DOHH2 (cell line): ENCODE measurements around the gene DLX4.

Experiments
- H3F3A ChIP-seq: fragments of 200-600 bp; sonication (generic), shearing (Covaris generic); 2 replicates; pipeline ENCODE4 v1.6.0; 2016; ENCODE audit warnings: antibody characterized with exemption, mild to moderate bottlenecking; ENCODE audit not compliant: control insufficient read depth, insufficient read depth
- H3K27ac ChIP-seq: fragments of 200-600 bp; sonication (generic); 2 replicates; pipeline ENCODE4 v1.5.1; 2014; ENCODE audit warnings: low read depth, mild to moderate bottlenecking, low read length, moderate library complexity
- H3K27me3 ChIP-seq: fragments of 200-600 bp; sonication (generic); 2 replicates; pipeline ENCODE4 v1.6.1; 2014; ENCODE audit warnings: mild to moderate bottlenecking, low read length, mixed read lengths; ENCODE audit not compliant: control insufficient read depth
- H3K36me3 ChIP-seq: fragments of 200-600 bp; sonication (generic); 2 replicates; pipeline ENCODE4 v1.6.1; 2014; ENCODE audit warnings: mild to moderate bottlenecking, low read length, moderate library complexity, mixed read lengths; ENCODE audit not compliant: control insufficient read depth
- H3K4me1 ChIP-seq: fragments of 200-600 bp; sonication (generic); 2 replicates; pipeline ENCODE4 v1.6.1; 2014; ENCODE audit warnings: mild to moderate bottlenecking, low read length, mixed read lengths; ENCODE audit not compliant: control insufficient read depth
- H3K4me2 ChIP-seq: fragments of 200-600 bp; sonication (generic); 2 replicates; pipeline ENCODE4 v1.6.0; 2014; ENCODE audit warnings: mild to moderate bottlenecking, low read length, moderate library complexity
- H3K4me3 ChIP-seq: fragments of 200-600 bp; sonication (generic); 2 replicates; pipeline ENCODE4 v1.5.1; 2014; ENCODE audit warnings: mild to moderate bottlenecking, low read length, mixed read lengths
- H3K79me2 ChIP-seq: fragments of 200-600 bp; sonication (generic); 2 replicates; pipeline ENCODE4 v1.6.1; 2014; ENCODE audit warnings: mild to moderate bottlenecking, low read length, mixed read lengths; ENCODE audit not compliant: control insufficient read depth
- H3K9me2 ChIP-seq: fragments of 200-600 bp; sonication (generic); replicated peaks from 2 replicates; pipeline ENCODE4 v1.6.1; 2014; ENCODE audit warnings: mild to moderate bottlenecking, low read length, mixed read lengths; ENCODE audit not compliant: control insufficient read depth
- H3K9me3 ChIP-seq: fragments of 200-600 bp; sonication (generic); 2 replicates; pipeline ENCODE4 v1.6.1; 2014; ENCODE audit warnings: antibody characterized with exemption, low read length, mixed read lengths; ENCODE audit not compliant: control insufficient read depth, insufficient read depth
- H4K20me1 ChIP-seq: fragments of 200-600 bp; sonication (generic); 2 replicates; pipeline ENCODE4 v1.6.0; 2014; ENCODE audit warnings: low read depth, mild to moderate bottlenecking, antibody characterized with exemption, low read length, moderate library complexity; ENCODE audit not compliant: control insufficient read depth, insufficient read depth
- CTCF ChIP-seq: fragments of 200-600 bp; sonication (generic); IDR thresholded peaks from one replicate; pipeline ENCODE4 v1.5.1; 2014; ENCODE audit warnings: antibody characterized with exemption, mild to moderate bottlenecking, low read depth, low read length; ENCODE audit not compliant: poor library complexity, severe bottlenecking
- EZH2phosphoT487 ChIP-seq: fragments of 200-600 bp; sonication (generic); IDR thresholded peaks from 2 replicates; pipeline ENCODE4 v1.6.1; 2017; ENCODE audit warnings: borderline replicate concordance, mild to moderate bottlenecking, antibody characterized with exemption, low read length, moderate library complexity, mixed read lengths

Gene DLX4

GRCh38 chr17:50020841-50021599 lies 52.0 kb downstream of the DLX4 start:
- TF ChIP-seq EZH2phosphoT487 (no peak), CTCF (no peak)
- H4K20me1 ChIP-seq, result no peaks in the 10 kb centered on the region
- H3K9me2 ChIP-seq, result no peaks in the 10 kb centered on the region
- peaks cover 6% of the 10 kb centered on the region for H3K27me3 ChIP-seq
- no peaks in the 10 kb centered on the region for H3K36me3 ChIP-seq
- no peak overlapping the region for H3K4me2 ChIP-seq
- no peaks in the 10 kb centered on the region for H3K4me1 ChIP-seq
- peaks cover 16% of the 10 kb centered on the region; the same call in 1 of the 2 replicates for H3K9me3 ChIP-seq
- H3K27ac ChIP-seq, result no peak overlapping the region
- no peak overlapping the region for H3K4me3 ChIP-seq
- H3F3A ChIP-seq, result peaks cover 22% of the 10 kb centered on the region
- no peaks in the 10 kb centered on the region for H3K79me2 ChIP-seq

- no peak overlapping the region for H3K4me2 ChIP-seq
- no peaks in the 10 kb centered on the region for H3K36me3 ChIP-seq
- TF ChIP-seq CTCF (no peak), EZH2phosphoT487 (no peak)
- H3K9me2 ChIP-seq, result no peaks in the 10 kb centered on the region
- H3K4me1 ChIP-seq, result no peaks in the 10 kb centered on the region
- peaks cover 22% of the 10 kb centered on the region for H3F3A ChIP-seq
- no peaks in the 10 kb centered on the region for H3K79me2 ChIP-seq
- no peaks in the 10 kb centered on the region for H4K20me1 ChIP-seq
- peaks cover 6% of the 10 kb centered on the region for H3K27me3 ChIP-seq
- H3K27ac ChIP-seq, result no peak overlapping the region
- peaks cover 16% of the 10 kb centered on the region; the same call in 1 of the 2 replicates for H3K9me3 ChIP-seq
- no peak overlapping the region for H3K4me3 ChIP-seq
Measured at GRCh38 chr17:50021681-50022370, 52.8 kb downstream of the DLX4 start.

- no peaks in the 10 kb centered on the region for H3K9me2 ChIP-seq
- no peaks in the 10 kb centered on the region for H3K36me3 ChIP-seq
- H3K27me3 ChIP-seq, result peaks cover 6% of the 10 kb centered on the region
- no peak overlapping the region for H3K4me2 ChIP-seq
- H3F3A ChIP-seq, result peaks cover 22% of the 10 kb centered on the region
- no peaks in the 10 kb centered on the region for H3K79me2 ChIP-seq
- no peak for TF ChIP-seq EZH2phosphoT487
- no peak for TF ChIP-seq CTCF
- H4K20me1 ChIP-seq, result no peaks in the 10 kb centered on the region
- H3K27ac ChIP-seq, result no peak overlapping the region
- peaks cover 16% of the 10 kb centered on the region; the same call in 1 of the 2 replicates for H3K9me3 ChIP-seq
- no peak overlapping the region for H3K4me3 ChIP-seq
- peaks cover 7% of the 10 kb centered on the region for H3K4me1 ChIP-seq
Measured at GRCh38 chr17:50022463-50023130, 53.6 kb downstream of the DLX4 start.
